Skeletal muscle tissue (tissue), 4 donors: ENCODE measurements around the gene ANO2. TPM values are rescaled to one million over a fixed set of nuclear protein-coding genes. Genes with fewer than 3 reads are reported as not detected.

ENCODE experiments used
- H3K27ac ChIP-seq: one replicate; pipeline ENCODE4 v1.7.0; 2013; ENCODE audit warnings: mild to moderate bottlenecking, low read depth, low read length, inconsistent platforms
- H3K27me3 ChIP-seq, 3 donors: one replicate each; pipeline ENCODE4 v1.7.0; 2013; ENCODE audit warnings: low read length in 3 of 3; ENCODE audit not compliant: control insufficient read depth in 3 of 3, insufficient read depth in 3 of 3
- H3K36me3 ChIP-seq, 3 donors: one replicate each; pipeline ENCODE4 v1.7.0; 2013; ENCODE audit warnings: low read length in 3 of 3; ENCODE audit not compliant: control insufficient read depth in 3 of 3, insufficient read depth in 3 of 3
- H3K4me1 ChIP-seq, 3 donors: one replicate each; pipeline ENCODE4 v1.7.0; 2013; ENCODE audit warnings: low read length in 3 of 3, mild to moderate bottlenecking in 3 of 3; ENCODE audit not compliant: control insufficient read depth in 3 of 3, insufficient read depth in 3 of 3
- H3K4me3 ChIP-seq, 3 donors: one replicate each; pipeline ENCODE4 v1.7.0; 2013; ENCODE audit warnings: low read length in 3 of 3
- H3K9ac ChIP-seq, 3 donors: one replicate each; pipeline ENCODE4 v1.7.0; 2013; ENCODE audit warnings: low read length in 3 of 3, mild to moderate bottlenecking in 3 of 3, moderate library complexity in 2 of 3, low read depth in 1 of 3
- H3K9me3 ChIP-seq, 3 donors: one replicate each; pipeline ENCODE4 v1.7.0; 2013; ENCODE audit warnings: low read length in 3 of 3; ENCODE audit not compliant: control insufficient read depth in 3 of 3
- total RNA-seq: library from RNA; depleted of rRNA; stranded (reverse); fragments of >200 nt; gene quantifications from one replicate; pipeline ENCODE4 v1.2.3, GENCODE V29; 2014
- donor health status: Osteomylitis.

The ANO2 gene
- total RNA-seq, 1 donor from 2014 or later: 4.7 TPM

DNA sequence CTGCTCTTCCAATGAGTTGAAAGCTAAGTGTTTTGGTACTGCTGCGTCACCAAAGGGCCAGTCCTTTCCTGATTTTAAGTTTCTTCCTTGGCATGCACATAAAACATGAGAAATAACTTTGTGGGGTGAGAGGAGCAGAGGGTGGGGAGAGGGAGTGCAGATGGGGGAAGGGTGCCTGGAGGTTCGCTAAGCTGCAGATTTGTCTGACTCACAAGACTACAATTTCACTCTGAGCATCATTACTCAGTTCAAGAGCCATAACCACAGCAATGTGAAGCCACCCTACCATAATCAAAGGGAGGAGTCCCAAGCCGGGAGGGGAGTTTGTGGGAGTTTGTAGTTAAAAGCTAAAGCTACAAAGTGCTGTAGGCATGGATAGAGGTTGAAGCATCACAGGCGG, 136.1 kb downstream of the ANO2 start:
- H3K9ac ChIP-seq: no peak overlapping the region
- H3K4me3 ChIP-seq: no peak overlapping the region

DNA sequence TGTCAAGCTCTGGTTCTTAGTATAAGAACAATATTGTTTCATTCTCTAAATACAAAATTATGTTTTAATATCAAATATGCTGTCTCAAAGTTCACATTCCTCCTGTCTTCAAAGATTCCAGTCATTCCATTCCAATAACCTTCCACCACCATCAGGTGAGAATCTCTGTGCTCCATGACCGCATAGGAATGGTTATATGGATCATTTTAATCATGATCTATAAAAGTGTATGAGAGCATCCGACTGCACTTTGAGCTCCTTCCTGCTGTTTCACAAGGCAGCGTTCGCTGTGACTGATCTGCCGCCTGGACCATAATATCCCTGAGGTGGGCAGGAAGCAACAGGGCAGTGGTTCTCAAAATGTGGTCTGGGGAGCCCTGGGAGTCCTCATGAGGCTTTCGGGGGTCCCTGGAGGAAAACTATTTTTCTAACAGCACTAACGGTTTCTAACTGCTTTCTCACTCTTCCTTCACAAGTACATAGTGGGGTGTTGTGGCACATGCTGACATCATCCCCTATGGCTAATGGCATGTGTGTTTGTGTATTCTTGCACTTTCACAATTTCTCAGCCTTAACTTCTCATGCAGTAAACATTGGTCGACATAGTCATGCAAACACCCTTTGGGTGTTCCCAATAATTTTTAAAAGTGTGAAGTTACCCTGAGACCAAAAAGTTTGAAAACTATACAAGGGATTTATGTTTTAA, 137.4 kb downstream of the ANO2 start:
- Histone ChIP-seq H3K9ac (no peak overlapping the region), H3K36me3 (no peaks in the 10 kb centered on the region), H3K4me1 (no peaks in the 10 kb centered on the region), H3K27me3 (peaks cover 5 to 26% (median 17%) of the 10 kb centered on the region in 3 donors), H3K27ac (no peak overlapping the region), H3K4me3 (no peak overlapping the region), H3K9me3 (no peaks in the 10 kb centered on the region)

More for the DNA sequence above, 136.1 kb downstream of the ANO2 start:
- no peaks in the 10 kb centered on the region for H3K4me1 ChIP-seq
- no peaks in the 10 kb centered on the region for H3K36me3 ChIP-seq
- H3K27ac ChIP-seq: no peak overlapping the region
- H3K9me3 ChIP-seq: no peaks in the 10 kb centered on the region
- H3K27me3 ChIP-seq: peaks cover 5 to 22% (median 8%) of the 10 kb centered on the region in 3 donors

- Histone ChIP-seq H3K27me3 (peaks cover 5 to 23% (median 17%) of the 10 kb centered on the region in 3 donors), H3K4me3 (no peak overlapping the region), H3K27ac (no peak overlapping the region), H3K4me1 (no peaks in the 10 kb centered on the region), H3K9me3 (no peaks in the 10 kb centered on the region), H3K9ac (no peak overlapping the region), H3K36me3 (no peaks in the 10 kb centered on the region)
These were observed 138.0 kb downstream of the ANO2 start for GRCh38 chr12:5807090-5807414.

DNA sequence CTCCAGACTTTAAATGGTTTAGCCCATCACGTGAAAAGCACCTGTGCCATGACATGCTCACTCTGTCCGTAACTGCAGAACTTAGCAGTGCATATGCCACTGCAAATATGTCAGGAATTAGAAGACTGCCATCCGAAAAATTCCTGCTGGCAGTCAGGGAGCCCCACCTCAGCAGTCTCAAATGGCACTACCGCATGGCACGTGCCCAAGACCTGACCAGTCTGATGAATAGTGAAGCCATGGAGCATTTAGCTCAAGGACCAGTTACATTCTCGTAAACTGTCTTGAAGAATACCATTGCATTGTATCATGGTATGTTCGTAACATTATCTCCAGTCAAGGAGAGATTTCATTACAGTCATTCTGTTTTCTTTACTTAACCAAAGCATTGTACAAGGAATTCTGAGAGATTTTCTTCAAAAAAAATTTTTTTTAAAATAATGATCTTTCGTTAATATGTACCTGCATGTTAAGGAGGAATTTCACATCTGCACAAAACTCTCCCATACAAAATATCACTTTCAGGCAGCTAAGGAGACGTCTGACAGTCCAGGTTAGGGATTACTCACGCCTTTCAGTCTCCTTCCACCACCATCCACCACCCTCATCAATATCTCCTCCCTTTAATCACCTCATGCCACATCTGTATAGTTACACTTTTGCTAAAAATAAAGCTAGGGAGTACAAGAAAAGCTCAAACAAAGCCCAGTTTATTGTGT, 138.5 kb downstream of the ANO2 start:
- H3K27me3 ChIP-seq: peaks cover 5 to 23% (median 17%) of the 10 kb centered on the region in 3 donors
- H3K9me3 ChIP-seq: no peaks in the 10 kb centered on the region
- no peaks in the 10 kb centered on the region for H3K36me3 ChIP-seq
- H3K4me1 ChIP-seq: no peaks in the 10 kb centered on the region
- no peak overlapping the region for H3K9ac ChIP-seq
- no peak overlapping the region for H3K27ac ChIP-seq
- H3K4me3 ChIP-seq: no peak overlapping the region

DNA sequence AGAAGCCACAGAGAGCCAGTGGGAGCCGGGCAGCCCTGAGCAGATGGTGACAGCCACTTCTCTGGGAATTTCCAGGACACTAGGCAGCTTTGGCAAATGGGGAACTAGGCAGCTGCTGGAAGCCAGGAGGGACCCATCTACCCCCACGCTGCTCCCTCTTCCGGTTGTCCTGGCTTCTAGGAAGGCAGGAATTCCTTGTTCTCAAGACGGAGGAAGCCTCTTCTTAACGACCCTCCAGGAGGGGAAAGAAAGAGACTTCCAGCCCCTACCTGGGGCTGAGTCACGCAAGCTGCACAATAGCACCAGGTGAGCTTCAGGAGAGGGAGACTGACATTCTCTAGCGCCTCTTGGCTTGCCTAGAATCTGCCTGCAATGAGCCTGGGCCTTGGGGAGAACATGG, 141.5 kb downstream of the ANO2 start:
- H3K4me3 ChIP-seq: no peak overlapping the region

DNA sequence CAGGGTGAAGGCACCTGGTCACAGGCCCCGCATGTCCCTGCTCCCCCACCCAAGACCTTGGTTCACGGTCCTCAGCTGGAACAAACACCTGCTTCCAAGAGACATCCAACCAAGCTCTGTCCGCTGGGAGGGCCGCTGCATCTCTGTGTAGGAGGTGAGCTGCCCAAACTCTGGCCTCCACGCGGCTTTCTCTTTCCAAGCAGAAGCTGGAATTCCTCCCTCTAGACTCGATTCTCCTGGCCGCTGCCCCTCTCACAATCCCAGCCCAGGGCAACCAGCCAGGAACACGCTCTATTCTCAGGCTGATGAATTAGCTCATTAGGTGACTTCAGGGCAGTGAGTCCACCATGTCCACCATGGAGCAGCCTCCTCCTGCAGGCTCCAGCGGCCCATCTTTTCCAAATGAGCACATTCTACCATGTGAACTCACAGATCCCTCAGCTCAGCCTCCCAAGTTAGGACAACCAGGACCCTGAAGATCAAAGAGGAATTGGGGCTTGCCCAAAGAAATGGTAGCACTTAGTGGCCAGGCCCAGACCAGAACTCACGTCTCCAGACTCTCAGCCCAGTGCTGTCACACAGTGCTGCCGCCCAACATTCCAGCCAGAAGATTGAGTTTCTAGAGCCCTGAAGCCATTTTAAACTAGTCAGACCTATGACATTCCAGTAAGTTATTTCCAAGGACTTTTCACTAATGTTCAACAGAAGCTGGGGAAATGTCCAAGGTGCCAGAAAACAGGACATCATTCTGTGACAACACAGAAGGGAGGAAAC, 146.6 kb downstream of the ANO2 start:
- H3K4me3 ChIP-seq: no peak overlapping the region
- peaks cover 2 to 10% (median 7%) of the 10 kb centered on the region in 3 donors for H3K27me3 ChIP-seq

More for the DNA sequence above, 141.5 kb downstream of the ANO2 start:
- Histone ChIP-seq H3K27ac (no peak overlapping the region), H3K9ac (no peak overlapping the region), H3K4me1 (no peaks in the 10 kb centered on the region), H3K36me3 (no peaks in the 10 kb centered on the region), H3K27me3 (peaks cover 0 to 13% (median 11%) of the 10 kb centered on the region in 3 donors), H3K9me3 (no peaks in the 10 kb centered on the region)

GRCh38 chr12:5797661-5798060, 147.4 kb downstream of the ANO2 start:
- Histone ChIP-seq H3K4me1 (no peaks in the 10 kb centered on the region), H3K4me3 (no peak overlapping the region), H3K27ac (no peak overlapping the region)

More for the DNA sequence above, 146.6 kb downstream of the ANO2 start:
- no peak overlapping the region for H3K27ac ChIP-seq
- H3K4me1 ChIP-seq: no peaks in the 10 kb centered on the region
- H3K9me3 ChIP-seq: no peaks in the 10 kb centered on the region
- H3K9ac ChIP-seq: no peak overlapping the region
- no peaks in the 10 kb centered on the region for H3K36me3 ChIP-seq

GRCh38 chr12:5796959-5797225, 148.2 kb downstream of the ANO2 start:
- no peak overlapping the region for H3K9ac ChIP-seq
- H3K4me1 ChIP-seq: no peaks in the 10 kb centered on the region
- H3K36me3 ChIP-seq: no peaks in the 10 kb centered on the region
- H3K27ac ChIP-seq: no peak overlapping the region
- H3K27me3 ChIP-seq: peaks cover 2 to 5% (median 5%) of the 10 kb centered on the region in 3 donors
- no peaks in the 10 kb centered on the region for H3K9me3 ChIP-seq
- no peak overlapping the region for H3K4me3 ChIP-seq

More at GRCh38 chr12:5797661-5798060, 147.4 kb downstream of the ANO2 start:
- no peak overlapping the region for H3K9ac ChIP-seq
- no peaks in the 10 kb centered on the region for H3K36me3 ChIP-seq
- peaks cover 2 to 5% (median 5%) of the 10 kb centered on the region in 3 donors for H3K27me3 ChIP-seq
- no peaks in the 10 kb centered on the region for H3K9me3 ChIP-seq

DNA sequence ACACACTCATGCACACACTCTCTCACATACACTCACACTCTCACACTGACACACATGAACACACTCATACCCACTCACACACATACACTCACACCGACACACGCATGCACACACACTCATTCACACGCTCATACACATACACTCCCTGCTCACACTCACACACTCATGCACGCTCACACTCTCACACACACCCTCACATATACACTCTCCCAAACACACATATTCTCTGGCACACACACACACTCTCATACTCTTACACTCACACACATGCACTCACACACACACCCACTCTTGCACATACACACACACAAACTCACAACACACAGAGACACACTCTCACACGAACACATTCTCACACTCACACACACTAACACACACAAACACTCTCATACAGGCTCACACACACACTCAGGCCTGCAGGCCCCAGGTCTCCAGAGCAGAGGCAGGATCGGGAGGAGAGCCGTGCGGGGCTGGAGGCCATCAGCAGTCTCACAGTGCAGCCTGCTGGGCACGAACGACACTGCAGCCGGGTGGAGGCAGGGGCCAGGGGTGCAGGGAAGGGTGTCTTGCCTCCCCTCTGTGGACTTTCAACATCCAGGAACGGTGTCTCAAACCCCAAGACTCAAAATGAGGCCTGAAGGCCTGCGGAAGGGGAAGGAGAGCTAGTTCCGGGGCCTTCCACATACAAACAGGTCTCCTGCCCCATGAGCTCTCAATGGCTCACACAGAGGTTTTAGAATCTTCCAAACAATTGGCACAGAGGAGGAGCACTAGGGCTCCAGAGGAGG, 148.7 kb downstream of the ANO2 start:
- no peak overlapping the region for H3K4me3 ChIP-seq
- no peaks in the 10 kb centered on the region for H3K4me1 ChIP-seq
- no peak overlapping the region for H3K9ac ChIP-seq
- no peak overlapping the region for H3K27ac ChIP-seq
- H3K9me3 ChIP-seq: no peaks in the 10 kb centered on the region
- no peaks in the 10 kb centered on the region for H3K36me3 ChIP-seq
- peaks cover 2 to 5% (median 5%) of the 10 kb centered on the region in 3 donors for H3K27me3 ChIP-seq
